ENCODE data around the gene AHR. TPM values are rescaled to one million over a fixed set of nuclear protein-coding genes. Genes with fewer than 3 reads are reported as not detected.

AHR gene
- total RNA-seq, 2 donors from 2014 or later = 36.5 to 40.8 TPM

DNA sequence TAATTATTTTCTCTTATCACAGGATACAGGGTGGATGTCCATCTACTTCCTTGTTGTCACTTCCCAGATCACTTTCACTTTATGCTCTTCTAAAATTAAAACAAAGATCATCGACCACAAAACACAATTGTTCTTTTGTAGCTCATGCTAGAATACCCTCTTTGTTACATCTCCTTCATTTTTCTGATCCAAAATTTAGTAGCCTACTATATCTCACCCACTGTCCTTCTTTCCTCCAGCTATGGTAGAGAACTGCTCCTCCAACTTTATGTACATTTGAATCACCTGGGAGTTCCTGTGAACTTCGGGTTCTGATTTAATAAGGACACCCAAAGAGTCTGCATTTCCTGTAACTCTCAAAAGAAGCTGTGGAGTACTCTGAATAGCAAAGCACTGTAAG, 1.2 kb upstream of the AHR start:
- Mint-ChIP-seq H3K27me3 (no peaks in the 10 kb centered on the region), H3K4me1 (ENCODE audit: low read depth in 2 of 2) (peaks cover 23 to 25% of the 10 kb centered on the region in 2 donors), H3K27ac (peak overlapping the region; percentile 64 to 86), H3K4me3 (peak overlapping the region; percentile 83), H3K9me3 (peaks cover 12% of the 10 kb centered on the region), H3K36me3 (peaks cover 17% of the 10 kb centered on the region)
- DNase-seq (ENCODE audit: low spot score) (no peak), ATAC-seq (no peak)

DNA sequence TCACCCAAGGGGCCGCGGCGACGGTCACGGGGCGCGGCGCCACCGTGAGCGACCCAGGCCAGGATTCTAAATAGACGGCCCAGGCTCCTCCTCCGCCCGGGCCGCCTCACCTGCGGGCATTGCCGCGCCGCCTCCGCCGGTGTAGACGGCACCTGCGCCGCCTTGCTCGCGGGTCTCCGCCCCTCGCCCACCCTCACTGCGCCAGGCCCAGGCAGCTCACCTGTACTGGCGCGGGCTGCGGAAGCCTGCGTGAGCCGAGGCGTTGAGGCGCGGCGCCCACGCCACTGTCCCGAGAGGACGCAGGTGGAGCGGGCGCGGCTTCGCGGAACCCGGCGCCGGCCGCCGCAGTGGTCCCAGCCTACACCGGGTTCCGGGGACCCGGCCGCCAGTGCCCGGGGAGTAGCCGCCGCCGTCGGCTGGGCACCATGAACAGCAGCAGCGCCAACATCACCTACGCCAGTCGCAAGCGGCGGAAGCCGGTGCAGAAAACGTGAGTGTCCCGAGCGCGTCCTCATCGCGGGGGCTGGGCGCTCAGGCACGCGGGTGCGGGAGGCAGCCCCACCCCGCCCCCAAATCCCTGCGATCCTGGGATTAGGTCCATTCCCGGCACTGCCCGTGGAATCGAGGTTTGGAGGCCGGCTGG, 509 bp downstream of the AHR start:
- ATAC-seq = peak; percentile 66 to 69
- peaks cover 25 to 29% of the 10 kb centered on the region in 2 donors for H3K4me1 Mint-ChIP-seq (ENCODE audit: low read depth in 2 of 2)
- peak; percentile 64 for DNase-seq (ENCODE audit: low spot score)
- H3K4me3 Mint-ChIP-seq = peak overlapping the region; percentile 96
- H3K27me3 Mint-ChIP-seq = no peaks in the 10 kb centered on the region
- peaks cover 12% of the 10 kb centered on the region for H3K9me3 Mint-ChIP-seq
- peak overlapping the region; percentile 76 to 92 for H3K27ac Mint-ChIP-seq
- H3K36me3 Mint-ChIP-seq = peaks cover 17% of the 10 kb centered on the region

- ATAC-seq (peak in 1 of 2 donors; percentile 1), DNase-seq (ENCODE audit: low spot score) (no peak)
- H3K27me3 Mint-ChIP-seq = no peaks in the 10 kb centered on the region
- peak overlapping the region; percentile 96 for H3K4me3 Mint-ChIP-seq
- peaks cover 12% of the 10 kb centered on the region for H3K9me3 Mint-ChIP-seq
- H3K27ac Mint-ChIP-seq = peak overlapping the region; percentile 76 to 92
- H3K36me3 Mint-ChIP-seq = peaks cover 17% of the 10 kb centered on the region
- peaks cover 30 to 33% of the 10 kb centered on the region in 2 donors for H3K4me1 Mint-ChIP-seq (ENCODE audit: low read depth in 2 of 2)
These were observed 1.1 kb downstream of the AHR start for GRCh38 chr7:17299483-17299991.

DNA sequence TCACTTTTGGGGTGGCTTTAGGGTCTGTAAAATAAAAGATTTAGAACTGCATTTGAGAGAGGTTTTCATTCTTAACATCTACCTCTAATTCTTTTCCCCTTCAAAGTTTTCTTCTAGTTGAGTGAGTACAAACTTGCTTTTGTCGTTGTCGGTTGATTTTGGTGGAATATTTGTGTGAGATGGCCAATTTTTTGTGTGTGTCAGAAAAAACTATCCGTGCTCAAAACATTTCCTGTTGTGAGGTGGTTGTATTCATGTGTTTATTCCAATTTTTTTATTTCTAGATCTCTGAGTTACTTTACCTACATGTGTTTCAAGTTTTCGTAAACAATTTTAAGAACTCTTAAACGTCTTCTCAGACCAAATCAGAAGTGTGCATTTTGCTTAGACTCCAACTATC, 1.6 kb downstream of the AHR start:
- DNase-seq (ENCODE audit: low spot score) (no peak), ATAC-seq (no peak)
- Mint-ChIP-seq H3K36me3 (peaks cover 17% of the 10 kb centered on the region), H3K4me1 (ENCODE audit: low read depth in 2 of 2) (peaks cover 35 to 37% of the 10 kb centered on the region in 2 donors), H3K27ac (peak overlapping the region; percentile 76 to 92), H3K9me3 (peaks cover 12% of the 10 kb centered on the region), H3K27me3 (no peaks in the 10 kb centered on the region), H3K4me3 (peak overlapping the region; percentile 96)

DNA sequence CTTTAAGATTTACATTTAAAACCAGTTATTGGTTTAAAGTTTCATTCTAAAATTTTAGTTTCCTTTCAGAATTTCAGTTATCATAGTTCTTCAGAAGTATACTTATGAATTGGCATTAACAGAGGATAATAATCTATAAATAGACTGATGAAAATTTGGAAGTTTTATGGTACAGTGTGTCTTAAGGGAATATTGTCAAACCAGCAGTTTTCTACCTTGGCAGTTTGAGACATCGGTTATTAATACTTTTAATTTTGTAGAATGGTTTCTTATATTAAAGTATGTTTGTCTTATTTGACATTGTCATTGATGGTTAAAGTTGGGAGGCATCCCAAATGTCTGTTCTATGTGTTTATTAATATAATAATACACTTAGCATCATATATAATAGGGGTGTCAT, 2.0 kb downstream of the AHR start:
- Mint-ChIP-seq H3K4me3 (peak overlapping the region; percentile 96), H3K27me3 (no peaks in the 10 kb centered on the region), H3K36me3 (peaks cover 17% of the 10 kb centered on the region), H3K4me1 (ENCODE audit: low read depth in 2 of 2) (peaks cover 39 to 42% of the 10 kb centered on the region in 2 donors), H3K9me3 (peaks cover 12% of the 10 kb centered on the region), H3K27ac (peak overlapping the region; percentile 76 to 92)
- no peak for DNase-seq (ENCODE audit: low spot score)
- ATAC-seq = no peak

GRCh38 chr7:17301471-17302456, 3.3 kb downstream of the AHR start:
- peaks cover 17% of the 10 kb centered on the region for H3K36me3 Mint-ChIP-seq
- peak overlapping the region; percentile 43 for H3K4me3 Mint-ChIP-seq
- H3K27ac Mint-ChIP-seq = no peak overlapping the region
- H3K9me3 Mint-ChIP-seq = peaks cover 12% of the 10 kb centered on the region
- H3K4me1 Mint-ChIP-seq (ENCODE audit: low read depth in 2 of 2) = peaks cover 40 to 42% of the 10 kb centered on the region in 2 donors
- no peaks in the 10 kb centered on the region for H3K27me3 Mint-ChIP-seq
- ATAC-seq = no peak
- no peak for DNase-seq (ENCODE audit: low spot score)

- Mint-ChIP-seq H3K9me3 (peaks cover 5% of the 10 kb centered on the region), H3K27ac (no peak overlapping the region), H3K36me3 (peaks cover 13% of the 10 kb centered on the region), H3K27me3 (no peaks in the 10 kb centered on the region), H3K4me3 (peak overlapping the region; percentile 42), H3K4me1 (ENCODE audit: low read depth in 2 of 2) (peaks cover 32 to 35% of the 10 kb centered on the region in 2 donors)
- ATAC-seq (no peak), DNase-seq (ENCODE audit: low spot score) (no peak)
These were observed 4.2 kb downstream of the AHR start for GRCh38 chr7:17302575-17303142.

GRCh38 chr7:17304926-17305325, 6.5 kb downstream of the AHR start:
- Mint-ChIP-seq H3K27ac (peak overlapping the region; percentile 76 to 89), H3K36me3 (no peaks in the 10 kb centered on the region), H3K9me3 (no peaks in the 10 kb centered on the region), H3K4me1 (ENCODE audit: low read depth in 2 of 2) (peaks cover 18 to 22% of the 10 kb centered on the region in 2 donors), H3K27me3 (no peaks in the 10 kb centered on the region), H3K4me3 (peak overlapping the region; percentile 59)
- ATAC-seq (peak; percentile 68 to 82), DNase-seq (ENCODE audit: low spot score) (no peak)

- Mint-ChIP-seq H3K27ac (peak overlapping the region; percentile 76 to 89), H3K9me3 (no peaks in the 10 kb centered on the region), H3K4me1 (ENCODE audit: low read depth in 2 of 2) (peaks cover 15 to 19% of the 10 kb centered on the region in 2 donors), H3K27me3 (no peaks in the 10 kb centered on the region), H3K36me3 (no peaks in the 10 kb centered on the region), H3K4me3 (peak overlapping the region; percentile 59)
- ATAC-seq = peak in 1 of 2 donors; percentile 44
- no peak for DNase-seq (ENCODE audit: low spot score)
These were observed 7.1 kb downstream of the AHR start for GRCh38 chr7:17305387-17306171.

- DNase-seq (ENCODE audit: low spot score) = no peak
- ATAC-seq = no peak
- Mint-ChIP-seq H3K36me3 (no peaks in the 10 kb centered on the region), H3K4me3 (no peak overlapping the region), H3K27ac (no peak overlapping the region), H3K4me1 (ENCODE audit: low read depth in 2 of 2) (peaks cover 15 to 19% of the 10 kb centered on the region in 2 donors), H3K9me3 (no peaks in the 10 kb centered on the region), H3K27me3 (no peaks in the 10 kb centered on the region)
These were observed 8.5 kb downstream of the AHR start for GRCh38 chr7:17307000-17307399.

DNA sequence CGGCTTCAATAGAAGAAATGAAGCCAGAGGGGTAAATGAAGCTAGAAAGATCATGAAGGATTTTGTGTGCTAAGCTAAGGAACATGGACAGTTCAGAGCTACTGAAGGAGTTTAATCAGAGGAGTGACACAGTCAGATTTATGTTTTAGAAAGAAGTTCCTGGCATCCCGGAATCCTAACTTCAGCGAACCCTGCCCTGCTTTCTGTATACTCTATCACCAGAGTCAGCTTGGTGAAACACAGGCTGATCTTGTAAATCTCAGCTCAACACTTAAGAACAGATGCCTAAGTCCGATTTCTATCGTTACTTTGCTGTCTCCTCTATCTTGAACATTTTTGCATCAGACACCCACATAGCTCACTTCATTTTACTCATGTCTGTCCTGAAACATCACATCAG, 9.1 kb downstream of the AHR start:
- no peak overlapping the region for H3K27ac Mint-ChIP-seq
- ATAC-seq = no peak
- H3K4me1 Mint-ChIP-seq (ENCODE audit: low read depth in 2 of 2) = peaks cover 15 to 17% of the 10 kb centered on the region in 2 donors
- no peaks in the 10 kb centered on the region for H3K27me3 Mint-ChIP-seq
- DNase-seq (ENCODE audit: low spot score) = no peak
- no peak overlapping the region for H3K4me3 Mint-ChIP-seq
- no peaks in the 10 kb centered on the region for H3K36me3 Mint-ChIP-seq
- no peaks in the 10 kb centered on the region for H3K9me3 Mint-ChIP-seq

DNA sequence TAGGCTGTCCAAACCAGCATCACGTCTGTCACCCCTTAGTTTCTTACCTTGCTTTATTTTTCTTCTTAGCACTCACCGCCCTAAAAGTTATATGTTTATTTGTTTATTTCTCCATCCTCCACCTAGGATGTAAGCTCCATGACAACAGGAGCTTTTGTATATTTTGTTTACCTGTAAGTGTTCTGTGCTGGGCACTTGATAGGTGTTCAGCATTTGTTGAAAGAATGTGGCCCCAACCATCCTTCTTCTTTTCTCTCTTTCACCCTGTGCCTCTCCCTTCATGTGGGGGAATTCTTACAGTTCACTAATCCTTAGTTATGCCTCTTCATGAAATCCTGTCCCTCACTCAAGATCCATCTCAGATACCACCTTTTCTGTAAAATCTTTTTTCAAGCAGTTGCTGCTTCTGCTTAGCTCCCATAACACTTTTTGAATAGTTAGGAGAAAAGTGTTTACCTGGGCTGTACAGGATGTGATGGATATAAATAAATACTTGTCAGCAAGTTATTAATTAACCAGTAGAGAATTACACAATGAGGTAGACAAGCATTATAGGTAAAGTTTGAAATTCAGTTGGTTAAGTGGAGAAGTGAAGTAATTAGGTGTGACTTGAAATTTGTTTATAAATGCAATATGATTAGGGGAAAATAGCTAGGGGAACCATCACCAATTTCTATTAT, 9.7 kb downstream of the AHR start:
- DNase-seq (ENCODE audit: low spot score) (no peak), ATAC-seq (no peak)
- Mint-ChIP-seq H3K36me3 (peaks cover 3% of the 10 kb centered on the region), H3K9me3 (no peaks in the 10 kb centered on the region), H3K27ac (no peak overlapping the region), H3K4me3 (no peak overlapping the region), H3K4me1 (ENCODE audit: low read depth in 2 of 2) (peaks cover 15 to 17% of the 10 kb centered on the region in 2 donors), H3K27me3 (no peaks in the 10 kb centered on the region)

Data from natural killer cell treated with Interleukin-12 subunit alpha and Interleukin-12 subunit beta and Interleukin-15 and Interleukin-18, amount 100 ng/mL, for 72 hours (primary cell).